WTC11 (cell line): ENCODE results near the gene COIL. TPM values are rescaled to one million over a fixed set of nuclear protein-coding genes. Genes with fewer than 3 reads are reported as not detected.
A peak's percentile ranks its signal among the peaks of the same experiment; 100 is the strongest.

Source experiments
- ATAC-seq: fragments of 200-7000 bp; cut with Tn5 transposase; 2 replicates; pipeline ENCODE4 v1.10.0; 2021; ENCODE audit warnings: mild to moderate bottlenecking, moderate library complexity
- CTCF ChIA-PET: fragments of 300-600 bp; sonication (Branson Sonifier 250); formaldehyde crosslinking; loops from one replicate; lab custom pipeline; 2021; ENCODE audit warnings: antibody characterized with exemption; lab: Charles Lee
- POLR2A ChIA-PET: fragments of 350-600 bp; sonication (Branson Sonifier 250); formaldehyde crosslinking; loops from one replicate; lab custom pipeline; 2021; ENCODE audit warnings: antibody characterized with exemption; lab: Charles Lee
- DNase-seq: peaks from one replicate; pipeline ENCODE4 v3.0.0; 2021; ENCODE audit warnings: low spot score
- H3K27ac Mint-ChIP-seq: 2 replicates; pipeline ENCODE4 v1.8.0; 2021; ENCODE audit warnings: mixed read lengths
- H3K27me3 Mint-ChIP-seq: 2 replicates; pipeline ENCODE4 v1.8.0; 2021; ENCODE audit warnings: low read depth, mild to moderate bottlenecking, moderate library complexity, mixed read lengths
- H3K36me3 Mint-ChIP-seq: 2 replicates; pipeline ENCODE4 v1.8.0; 2021; ENCODE audit warnings: mixed read lengths
- H3K4me1 Mint-ChIP-seq: 2 replicates; pipeline ENCODE4 v1.8.0; 2022; ENCODE audit warnings: mixed read lengths
- H3K4me3 Mint-ChIP-seq: 2 replicates; pipeline ENCODE4 v1.8.0; 2021; ENCODE audit warnings: mild to moderate bottlenecking, moderate library complexity, mixed read lengths
- H3K9me3 Mint-ChIP-seq: 2 replicates; pipeline ENCODE4 v1.8.0; 2021; ENCODE audit warnings: mixed read lengths
- FOXK1 ChIP-seq: sonication (generic); formaldehyde crosslinking; IDR thresholded peaks from 2 replicates; pipeline ENCODE4 v1.8.0; 2022; ENCODE audit warnings: mild to moderate bottlenecking, moderate library complexity, missing genetic modification reagents
- FOXP4 ChIP-seq: sonication (generic); formaldehyde crosslinking; IDR thresholded peaks from 2 replicates; pipeline ENCODE4 v1.8.0; 2022; ENCODE audit warnings: mild to moderate bottlenecking, missing genetic modification reagents
- HMGA2 ChIP-seq: fragments of 250-450 bp; sonication (Bioruptor Pico); IDR thresholded peaks from 2 replicates; pipeline ENCODE4 v1.4.0; 2021; ENCODE audit warnings: mild to moderate bottlenecking, moderate library complexity
- NFE2L1 ChIP-seq: sonication (generic); formaldehyde crosslinking; IDR thresholded peaks from 2 replicates; pipeline ENCODE4 v1.8.1; 2023; ENCODE audit warnings: missing genetic modification reagents
- NR2C2 ChIP-seq: sonication (generic); formaldehyde crosslinking; IDR thresholded peaks from 2 replicates; pipeline ENCODE4 v1.8.0; 2022; ENCODE audit warnings: mild to moderate bottlenecking, missing genetic modification reagents
- SMAD4 ChIP-seq: sonication (generic); formaldehyde crosslinking; IDR thresholded peaks from 2 replicates; pipeline ENCODE4 v1.8.0; 2022; ENCODE audit warnings: mild to moderate bottlenecking, missing genetic modification reagents
- ZNF232 ChIP-seq: sonication (generic); formaldehyde crosslinking; IDR thresholded peaks from 2 replicates; pipeline ENCODE4 v1.8.0; 2022; ENCODE audit warnings: mild to moderate bottlenecking, missing genetic modification reagents
- ZNF532 ChIP-seq: fragments of 250-450 bp; sonication (Bioruptor Pico); IDR thresholded peaks from 2 replicates; pipeline ENCODE4 v1.9.0; 2021; ENCODE audit warnings: mild to moderate bottlenecking, borderline replicate concordance
- total RNA-seq: library from RNA; stranded (reverse); gene quantifications from 3 replicates; pipeline ENCODE4 v1.2.3, GENCODE V29; 2021
- TF ChIP-seq, protein P1 (sequence below): fragments of 200-600 bp; IDR thresholded peaks from 2 replicates; pipeline ENCODE4 v1.8.0; 2022; ENCODE audit warnings: antibody characterized with exemption
- TF ChIP-seq, protein P2 (sequence below): fragments of 250-450 bp; sonication (Bioruptor Pico); IDR thresholded peaks from 2 replicates; pipeline ENCODE4 v1.9.0; 2021; ENCODE audit warnings: mild to moderate bottlenecking
- TF ChIP-seq, protein P3 (sequence below): sonication (generic); formaldehyde crosslinking; IDR thresholded peaks from 2 replicates; pipeline ENCODE4 v1.8.1; 2023; ENCODE audit warnings: mild to moderate bottlenecking, missing genetic modification reagents, borderline replicate concordance

COIL gene
- total RNA-seq, 1 experiment from 2014 or later: 23.5 TPM

DNA sequence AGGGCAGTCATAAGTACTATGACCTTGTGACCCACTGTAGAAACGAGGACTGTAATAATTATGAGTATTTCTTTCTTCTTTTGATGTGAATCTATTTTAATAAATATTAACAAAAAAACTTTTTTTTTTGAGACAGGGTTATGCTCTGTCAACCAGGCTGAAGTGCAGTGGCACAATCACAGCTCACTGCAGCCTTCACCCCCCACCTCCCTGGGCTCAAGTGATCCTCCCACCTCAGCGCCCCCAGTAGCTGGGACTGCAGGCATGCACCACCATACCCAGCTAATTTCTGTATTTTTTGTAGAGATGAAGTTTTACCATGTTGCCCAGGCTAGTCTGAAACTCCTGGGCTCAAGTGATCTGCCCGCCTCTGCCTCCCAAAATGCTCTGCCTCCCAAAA, 49.6 kb upstream of the COIL start:
- H3K9me3 Mint-ChIP-seq: peaks cover 12% of the 10 kb centered on the region
- DNase-seq: no peak
- no peak overlapping the region for H3K4me3 Mint-ChIP-seq
- ATAC-seq: peak; percentile 56
- CTCF ChIA-PET: interaction anchor here (0.6 to 3.4 kb wide), 29 partner anchors 8 to 461 kb away, joined by 3 to 38 read pairs (median 5); partner anchors contain the start of genes AKAP1 and SCPEP1
- no peaks in the 10 kb centered on the region for H3K27me3 Mint-ChIP-seq
- POLR2A ChIA-PET: no interaction called here
- peaks cover 22% of the 10 kb centered on the region for H3K4me1 Mint-ChIP-seq
- TF ChIP-seq, protein P1, sequence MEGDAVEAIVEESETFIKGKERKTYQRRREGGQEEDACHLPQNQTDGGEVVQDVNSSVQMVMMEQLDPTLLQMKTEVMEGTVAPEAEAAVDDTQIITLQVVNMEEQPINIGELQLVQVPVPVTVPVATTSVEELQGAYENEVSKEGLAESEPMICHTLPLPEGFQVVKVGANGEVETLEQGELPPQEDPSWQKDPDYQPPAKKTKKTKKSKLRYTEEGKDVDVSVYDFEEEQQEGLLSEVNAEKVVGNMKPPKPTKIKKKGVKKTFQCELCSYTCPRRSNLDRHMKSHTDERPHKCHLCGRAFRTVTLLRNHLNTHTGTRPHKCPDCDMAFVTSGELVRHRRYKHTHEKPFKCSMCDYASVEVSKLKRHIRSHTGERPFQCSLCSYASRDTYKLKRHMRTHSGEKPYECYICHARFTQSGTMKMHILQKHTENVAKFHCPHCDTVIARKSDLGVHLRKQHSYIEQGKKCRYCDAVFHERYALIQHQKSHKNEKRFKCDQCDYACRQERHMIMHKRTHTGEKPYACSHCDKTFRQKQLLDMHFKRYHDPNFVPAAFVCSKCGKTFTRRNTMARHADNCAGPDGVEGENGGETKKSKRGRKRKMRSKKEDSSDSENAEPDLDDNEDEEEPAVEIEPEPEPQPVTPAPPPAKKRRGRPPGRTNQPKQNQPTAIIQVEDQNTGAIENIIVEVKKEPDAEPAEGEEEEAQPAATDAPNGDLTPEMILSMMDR: no peak
- TF ChIP-seq ZNF232 (CRISPR knock-in tag): no peak
- TF ChIP-seq ZNF532 (CRISPR knock-in tag): no peak
- no peak for TF ChIP-seq NR2C2 (CRISPR knock-in tag)
- TF ChIP-seq SMAD4 (CRISPR knock-in tag): no peak
- no peak for TF ChIP-seq NFE2L1 (CRISPR knock-in tag)
- TF ChIP-seq FOXP4 (CRISPR knock-in tag): no peak
- TF ChIP-seq HMGA2: no peak
- no peaks in the 10 kb centered on the region; the same call in 1 of the 2 replicates for H3K36me3 Mint-ChIP-seq
- H3K27ac Mint-ChIP-seq: peak overlapping the region; percentile 78

- POLR2A ChIA-PET: no interaction called here
- peaks cover 25% of the 10 kb centered on the region for H3K4me1 Mint-ChIP-seq
- DNase-seq (peak; percentile 70), ATAC-seq (peak; percentile 90)
- 0 out of 2 replicates have a peak, but pooled peaks have one; percentile 57 for TF ChIP-seq FOXK1 (CRISPR knock-in tag)
- TF ChIP-seq, protein P1: peak; percentile 38; the same call in 1 of the 2 replicates
- TF ChIP-seq, protein P2, sequence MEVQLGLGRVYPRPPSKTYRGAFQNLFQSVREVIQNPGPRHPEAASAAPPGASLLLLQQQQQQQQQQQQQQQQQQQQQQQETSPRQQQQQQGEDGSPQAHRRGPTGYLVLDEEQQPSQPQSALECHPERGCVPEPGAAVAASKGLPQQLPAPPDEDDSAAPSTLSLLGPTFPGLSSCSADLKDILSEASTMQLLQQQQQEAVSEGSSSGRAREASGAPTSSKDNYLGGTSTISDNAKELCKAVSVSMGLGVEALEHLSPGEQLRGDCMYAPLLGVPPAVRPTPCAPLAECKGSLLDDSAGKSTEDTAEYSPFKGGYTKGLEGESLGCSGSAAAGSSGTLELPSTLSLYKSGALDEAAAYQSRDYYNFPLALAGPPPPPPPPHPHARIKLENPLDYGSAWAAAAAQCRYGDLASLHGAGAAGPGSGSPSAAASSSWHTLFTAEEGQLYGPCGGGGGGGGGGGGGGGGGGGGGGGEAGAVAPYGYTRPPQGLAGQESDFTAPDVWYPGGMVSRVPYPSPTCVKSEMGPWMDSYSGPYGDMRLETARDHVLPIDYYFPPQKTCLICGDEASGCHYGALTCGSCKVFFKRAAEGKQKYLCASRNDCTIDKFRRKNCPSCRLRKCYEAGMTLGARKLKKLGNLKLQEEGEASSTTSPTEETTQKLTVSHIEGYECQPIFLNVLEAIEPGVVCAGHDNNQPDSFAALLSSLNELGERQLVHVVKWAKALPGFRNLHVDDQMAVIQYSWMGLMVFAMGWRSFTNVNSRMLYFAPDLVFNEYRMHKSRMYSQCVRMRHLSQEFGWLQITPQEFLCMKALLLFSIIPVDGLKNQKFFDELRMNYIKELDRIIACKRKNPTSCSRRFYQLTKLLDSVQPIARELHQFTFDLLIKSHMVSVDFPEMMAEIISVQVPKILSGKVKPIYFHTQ (CRISPR knock-in tag): no peak
- TF ChIP-seq, protein P3, sequence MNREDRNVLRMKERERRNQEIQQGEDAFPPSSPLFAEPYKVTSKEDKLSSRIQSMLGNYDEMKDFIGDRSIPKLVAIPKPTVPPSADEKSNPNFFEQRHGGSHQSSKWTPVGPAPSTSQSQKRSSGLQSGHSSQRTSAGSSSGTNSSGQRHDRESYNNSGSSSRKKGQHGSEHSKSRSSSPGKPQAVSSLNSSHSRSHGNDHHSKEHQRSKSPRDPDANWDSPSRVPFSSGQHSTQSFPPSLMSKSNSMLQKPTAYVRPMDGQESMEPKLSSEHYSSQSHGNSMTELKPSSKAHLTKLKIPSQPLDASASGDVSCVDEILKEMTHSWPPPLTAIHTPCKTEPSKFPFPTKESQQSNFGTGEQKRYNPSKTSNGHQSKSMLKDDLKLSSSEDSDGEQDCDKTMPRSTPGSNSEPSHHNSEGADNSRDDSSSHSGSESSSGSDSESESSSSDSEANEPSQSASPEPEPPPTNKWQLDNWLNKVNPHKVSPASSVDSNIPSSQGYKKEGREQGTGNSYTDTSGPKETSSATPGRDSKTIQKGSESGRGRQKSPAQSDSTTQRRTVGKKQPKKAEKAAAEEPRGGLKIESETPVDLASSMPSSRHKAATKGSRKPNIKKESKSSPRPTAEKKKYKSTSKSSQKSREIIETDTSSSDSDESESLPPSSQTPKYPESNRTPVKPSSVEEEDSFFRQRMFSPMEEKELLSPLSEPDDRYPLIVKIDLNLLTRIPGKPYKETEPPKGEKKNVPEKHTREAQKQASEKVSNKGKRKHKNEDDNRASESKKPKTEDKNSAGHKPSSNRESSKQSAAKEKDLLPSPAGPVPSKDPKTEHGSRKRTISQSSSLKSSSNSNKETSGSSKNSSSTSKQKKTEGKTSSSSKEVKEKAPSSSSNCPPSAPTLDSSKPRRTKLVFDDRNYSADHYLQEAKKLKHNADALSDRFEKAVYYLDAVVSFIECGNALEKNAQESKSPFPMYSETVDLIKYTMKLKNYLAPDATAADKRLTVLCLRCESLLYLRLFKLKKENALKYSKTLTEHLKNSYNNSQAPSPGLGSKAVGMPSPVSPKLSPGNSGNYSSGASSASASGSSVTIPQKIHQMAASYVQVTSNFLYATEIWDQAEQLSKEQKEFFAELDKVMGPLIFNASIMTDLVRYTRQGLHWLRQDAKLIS (CRISPR knock-in tag): no peak
- H3K9me3 Mint-ChIP-seq: peaks cover 9% of the 10 kb centered on the region
- H3K27me3 Mint-ChIP-seq: no peaks in the 10 kb centered on the region
- H3K36me3 Mint-ChIP-seq: peaks cover 3% of the 10 kb centered on the region
- H3K4me3 Mint-ChIP-seq: no peak overlapping the region
- H3K27ac Mint-ChIP-seq: peak overlapping the region; percentile 61
- CTCF ChIA-PET: interaction anchor here (0.6 to 3.4 kb wide), 32 partner anchors 8 to 461 kb away, joined by 3 to 38 read pairs (median 4); partner anchors contain the start of genes AKAP1 and SCPEP1
Measured at GRCh38 chr17:57009737-57010445, 49.0 kb upstream of the COIL start.
